A549 (cell line): ENCODE measurements around the gene SOX6.

Experiments
- CEBPB ChIP-seq, 2 experiments: fragments of >200 bp in 1 of 2; sonication (Bioruptor Twin) in 1 of 2; formaldehyde crosslinking in 1 of 2; IDR thresholded peaks; 2 replicates each; pipeline ENCODE4 v1.6.1; 2012 to 2016
- ELK1 ChIP-seq: fragments of 150-350 bp; IDR thresholded peaks from 2 replicates; pipeline ENCODE4 v1.6.1; 2014; ENCODE audit warnings: low read depth, mild to moderate bottlenecking, low read length
- GATA3 ChIP-seq: IDR thresholded peaks from 2 replicates; pipeline ENCODE4 v1.6.1; 2012; ENCODE audit warnings: borderline replicate concordance
- NPAS2 ChIP-seq: fragments of 250-450 bp; sonication (Bioruptor Pico); IDR thresholded peaks from 2 replicates; pipeline ENCODE4 v1.8.0; 2022; ENCODE audit warnings: mild to moderate bottlenecking, moderate library complexity, borderline replicate concordance
- POLR2A ChIP-seq: IDR thresholded peaks from 2 replicates; pipeline ENCODE4 v1.6.1; 2012; ENCODE audit warnings: mild to moderate bottlenecking, low read length
- RAD21 ChIP-seq, 2 experiments: fragments of >200 bp in 1 of 2; sonication (Bioruptor Twin) in 1 of 2; formaldehyde crosslinking in 1 of 2; IDR thresholded peaks in 1 of 2; conservative IDR thresholded peaks in 1 of 2; 2 replicates in 1 of 2; 3 replicates in 1 of 2; pipeline ENCODE4 v1.6.1; 2012 to 2018; ENCODE audit warnings: inconsistent platforms in 1 of 2
- TF ChIP-seq, protein P1 (sequence below): fragments of 200-600 bp; sonication (generic); IDR thresholded peaks from 2 replicates; pipeline ENCODE4 v1.6.1; 2016; ENCODE audit warnings: antibody characterized with exemption, mild to moderate bottlenecking, moderate library complexity

GRCh38 chr11:16313846-16314245 is 42.5 kb downstream of the SOX6 start:
- TF ChIP-seq NPAS2 (CRISPR knock-in tag) (no peak), POLR2A (no peak), ELK1 (no peak), CEBPB (IDR thresholded peaks at IDR 0.05) (no peak), RAD21 (conservative IDR thresholded peaks at IDR 0.05 in 1 of 2, IDR thresholded peaks at IDR 0.05 in 1 of 2) (no peak), GATA3 (no peak)
- TF ChIP-seq, protein P1, sequence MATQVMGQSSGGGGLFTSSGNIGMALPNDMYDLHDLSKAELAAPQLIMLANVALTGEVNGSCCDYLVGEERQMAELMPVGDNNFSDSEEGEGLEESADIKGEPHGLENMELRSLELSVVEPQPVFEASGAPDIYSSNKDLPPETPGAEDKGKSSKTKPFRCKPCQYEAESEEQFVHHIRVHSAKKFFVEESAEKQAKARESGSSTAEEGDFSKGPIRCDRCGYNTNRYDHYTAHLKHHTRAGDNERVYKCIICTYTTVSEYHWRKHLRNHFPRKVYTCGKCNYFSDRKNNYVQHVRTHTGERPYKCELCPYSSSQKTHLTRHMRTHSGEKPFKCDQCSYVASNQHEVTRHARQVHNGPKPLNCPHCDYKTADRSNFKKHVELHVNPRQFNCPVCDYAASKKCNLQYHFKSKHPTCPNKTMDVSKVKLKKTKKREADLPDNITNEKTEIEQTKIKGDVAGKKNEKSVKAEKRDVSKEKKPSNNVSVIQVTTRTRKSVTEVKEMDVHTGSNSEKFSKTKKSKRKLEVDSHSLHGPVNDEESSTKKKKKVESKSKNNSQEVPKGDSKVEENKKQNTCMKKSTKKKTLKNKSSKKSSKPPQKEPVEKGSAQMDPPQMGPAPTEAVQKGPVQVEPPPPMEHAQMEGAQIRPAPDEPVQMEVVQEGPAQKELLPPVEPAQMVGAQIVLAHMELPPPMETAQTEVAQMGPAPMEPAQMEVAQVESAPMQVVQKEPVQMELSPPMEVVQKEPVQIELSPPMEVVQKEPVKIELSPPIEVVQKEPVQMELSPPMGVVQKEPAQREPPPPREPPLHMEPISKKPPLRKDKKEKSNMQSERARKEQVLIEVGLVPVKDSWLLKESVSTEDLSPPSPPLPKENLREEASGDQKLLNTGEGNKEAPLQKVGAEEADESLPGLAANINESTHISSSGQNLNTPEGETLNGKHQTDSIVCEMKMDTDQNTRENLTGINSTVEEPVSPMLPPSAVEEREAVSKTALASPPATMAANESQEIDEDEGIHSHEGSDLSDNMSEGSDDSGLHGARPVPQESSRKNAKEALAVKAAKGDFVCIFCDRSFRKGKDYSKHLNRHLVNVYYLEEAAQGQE: no peak
